SK-N-SH (cell line): ENCODE results near the gene DDRGK1.

Experiments
- ELF1 ChIP-seq: IDR thresholded peaks from 2 replicates; pipeline ENCODE4 v1.4.0; 2012
- RAD21 ChIP-seq: IDR thresholded peaks from 2 replicates; pipeline ENCODE4 v1.6.1; 2012; ENCODE audit warnings: mild to moderate bottlenecking, low read length
- RFX5 ChIP-seq: IDR thresholded peaks from 2 replicates; pipeline ENCODE4 v1.6.1; 2012; ENCODE audit warnings: mild to moderate bottlenecking, improper control_type of control experiment, low read length
- SIN3A ChIP-seq: IDR thresholded peaks from 2 replicates; pipeline ENCODE4 v1.6.1; 2012; ENCODE audit warnings: low read depth, mild to moderate bottlenecking, low read length, moderate library complexity, borderline replicate concordance
- TF ChIP-seq, protein P1 (sequence below): fragments of 200-600 bp; sonication (generic); IDR thresholded peaks from 2 replicates; pipeline ENCODE4 v1.6.1; 2017; ENCODE audit warnings: antibody characterized with exemption, mild to moderate bottlenecking, moderate library complexity

DNA sequence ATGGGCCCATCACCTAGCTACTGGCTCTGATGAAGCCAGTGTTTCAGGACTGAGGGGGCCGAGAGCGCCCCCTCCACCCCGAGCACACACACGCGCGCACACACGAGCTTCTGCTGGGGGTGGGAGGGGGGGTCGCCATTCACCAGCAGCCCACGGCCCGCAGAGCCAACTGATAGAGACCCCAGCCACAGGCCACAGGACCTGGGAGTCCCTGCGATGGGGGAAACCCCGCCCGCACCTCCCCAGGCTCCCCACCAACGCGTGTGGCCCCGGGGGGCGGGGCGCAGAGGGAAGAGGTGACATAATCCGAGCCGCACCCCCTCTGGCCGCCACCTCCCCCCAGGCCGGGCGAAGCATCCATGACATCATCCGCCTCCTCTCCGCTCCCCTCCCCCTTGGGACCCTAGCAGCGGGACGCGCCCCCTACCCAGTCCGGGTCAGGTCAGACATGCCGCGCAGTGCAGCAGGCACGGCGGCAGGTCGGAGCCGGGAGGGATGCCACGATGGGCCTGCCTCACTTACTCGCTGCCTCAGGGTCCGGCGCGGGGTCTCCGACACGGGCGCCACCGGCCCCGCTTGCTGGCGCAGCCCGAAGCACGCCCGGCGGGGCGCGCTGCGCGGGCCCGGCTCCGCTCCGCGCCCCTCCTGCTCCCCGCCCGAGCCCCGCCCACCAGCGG lies 31.4 kb downstream of the DDRGK1 start, which contains the start of gene LZTS3:
- TF ChIP-seq SIN3A = 0 out of 2 replicates have a peak, but pooled peaks have one; percentile 14
- TF ChIP-seq, protein P1, sequence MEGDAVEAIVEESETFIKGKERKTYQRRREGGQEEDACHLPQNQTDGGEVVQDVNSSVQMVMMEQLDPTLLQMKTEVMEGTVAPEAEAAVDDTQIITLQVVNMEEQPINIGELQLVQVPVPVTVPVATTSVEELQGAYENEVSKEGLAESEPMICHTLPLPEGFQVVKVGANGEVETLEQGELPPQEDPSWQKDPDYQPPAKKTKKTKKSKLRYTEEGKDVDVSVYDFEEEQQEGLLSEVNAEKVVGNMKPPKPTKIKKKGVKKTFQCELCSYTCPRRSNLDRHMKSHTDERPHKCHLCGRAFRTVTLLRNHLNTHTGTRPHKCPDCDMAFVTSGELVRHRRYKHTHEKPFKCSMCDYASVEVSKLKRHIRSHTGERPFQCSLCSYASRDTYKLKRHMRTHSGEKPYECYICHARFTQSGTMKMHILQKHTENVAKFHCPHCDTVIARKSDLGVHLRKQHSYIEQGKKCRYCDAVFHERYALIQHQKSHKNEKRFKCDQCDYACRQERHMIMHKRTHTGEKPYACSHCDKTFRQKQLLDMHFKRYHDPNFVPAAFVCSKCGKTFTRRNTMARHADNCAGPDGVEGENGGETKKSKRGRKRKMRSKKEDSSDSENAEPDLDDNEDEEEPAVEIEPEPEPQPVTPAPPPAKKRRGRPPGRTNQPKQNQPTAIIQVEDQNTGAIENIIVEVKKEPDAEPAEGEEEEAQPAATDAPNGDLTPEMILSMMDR = no peak
- TF ChIP-seq RFX5 = no peak
- TF ChIP-seq RAD21 = no peak
- no peak for TF ChIP-seq ELF1
